Ascending aorta (tissue), 2 donors: ENCODE results near the gene QSOX1. TPM values are rescaled to one million over a fixed set of nuclear protein-coding genes. Genes with fewer than 3 reads are reported as not detected.

Source experiments
- DNase-seq, 2 donors: peaks; one replicate each; pipeline ENCODE4 v3.0.0-alpha.2; 2019; ENCODE audit warnings: low spot score in 2 of 2
- H3K27ac ChIP-seq, 2 donors: fragments of 200-600 bp; sonication (generic); one replicate each; pipeline ENCODE4 v1.5.1; 2016 to 2017; ENCODE audit warnings: mild to moderate bottlenecking in 1 of 2
- H3K27me3 ChIP-seq: fragments of 200-600 bp; sonication (generic); one replicate; pipeline ENCODE4 v1.5.1; 2017
- H3K36me3 ChIP-seq, 2 donors: fragments of 200-600 bp; sonication (generic); one replicate each; pipeline ENCODE4 v1.5.1; 2016
- H3K4me1 ChIP-seq, 2 donors: fragments of 200-600 bp; sonication (generic); one replicate each; pipeline ENCODE4 v1.5.1; 2016 to 2017; ENCODE audit warnings: mild to moderate bottlenecking in 1 of 2
- H3K4me3 ChIP-seq, 2 donors: fragments of 200-600 bp; sonication (generic); one replicate each; pipeline ENCODE4 v1.5.1; 2016 to 2017; ENCODE audit warnings: mild to moderate bottlenecking in 1 of 2
- H3K9me3 ChIP-seq, 2 donors: fragments of 200-600 bp; sonication (generic); one replicate each; pipeline ENCODE4 v1.5.1; 2016
- CTCF ChIP-seq, 3 experiments: fragments of 200-600 bp in 2 of 3; fragments of 450-650 bp in 1 of 3; sonication (generic) in 2 of 3; IDR thresholded peaks; one replicate each; pipeline ENCODE4 v1.5.1; 2016 to 2019; ENCODE audit warnings: antibody characterized with exemption in 3 of 3, mild to moderate bottlenecking in 1 of 3, moderate library complexity in 1 of 3
- intact Hi-C: fragments of 100-400 bp; cut with DNase I; formaldehyde crosslinking; loops from one replicate; pipeline ENCODE4 v1.15.1; 2023
- total RNA-seq: library from RNA; depleted of rRNA; stranded (reverse); fragments of >200 nt; gene quantifications from one replicate; pipeline ENCODE4 v1.1.0, GENCODE V29; 2016

QSOX1 gene
- 200 TPM for total RNA-seq

GRCh38 chr1:180154325-180155181, at the start of gene QSOX1:
Gene QSOX1 (plus strand): TSS chr1:180154869. CDS start chr1:180154908, 39 bp downstream.
- intact Hi-C loops = loop anchor here (2.0 to 10.0 kb wide), 4 partner anchors 200 to 933 kb away; partner anchors contain the start of genes CEP350, IER5, STX6 and TOR1AIP1
- Histone ChIP-seq H3K27ac (peak within 1 kb of the TSS; percentile 82 to 85), H3K9me3 (no peaks in the 10 kb centered on the region), H3K27me3 (no peaks in the 10 kb centered on the region), H3K4me1 (peaks cover 4 to 17% of the 10 kb centered on the region in 2 donors), H3K4me3 (peak within 1 kb of the TSS; percentile 82 to 85), H3K36me3 (no peaks in the 10 kb centered on the region)
- peak in 2 of 3 experiments; percentile 12 to 37 for TF ChIP-seq CTCF (IDR thresholded peaks at IDR 0.05)
- peak; percentile 59 to 93 for DNase-seq

- no peak for DNase-seq
- no peak overlapping the region for H3K4me3 ChIP-seq
- no peak for TF ChIP-seq CTCF (IDR thresholded peaks at IDR 0.05)
- intact Hi-C loops = no loop called here
- H3K27ac ChIP-seq = no peak overlapping the region
- peaks cover 33 to 41% of the 10 kb centered on the region in 2 donors for H3K36me3 ChIP-seq
- H3K4me1 ChIP-seq = no peaks in the 10 kb centered on the region
- H3K9me3 ChIP-seq = no peaks in the 10 kb centered on the region
- H3K27me3 ChIP-seq = no peaks in the 10 kb centered on the region
These were observed 42.6 kb upstream of the QSOX1 start for GRCh38 chr1:180112091-180112490.

GRCh38 chr1:180112984-180113647, 41.6 kb upstream of the QSOX1 start:
- no peak overlapping the region for H3K27ac ChIP-seq

GRCh38 chr1:180114396-180114945, 40.2 kb upstream of the QSOX1 start:
- TF ChIP-seq CTCF (IDR thresholded peaks at IDR 0.05) = no peak
- Histone ChIP-seq H3K27me3 (no peaks in the 10 kb centered on the region), H3K27ac (no peak overlapping the region), H3K4me3 (no peak overlapping the region), H3K36me3 (peaks cover 28 to 30% of the 10 kb centered on the region in 2 donors), H3K9me3 (no peaks in the 10 kb centered on the region), H3K4me1 (no peaks in the 10 kb centered on the region)
- DNase-seq = no peak
- intact Hi-C loops = no loop called here

More at GRCh38 chr1:180112984-180113647, 41.6 kb upstream of the QSOX1 start:
- Histone ChIP-seq H3K4me3 (no peak overlapping the region), H3K27me3 (no peaks in the 10 kb centered on the region), H3K4me1 (no peaks in the 10 kb centered on the region), H3K36me3 (peaks cover 33 to 34% of the 10 kb centered on the region in 2 donors), H3K9me3 (no peaks in the 10 kb centered on the region)
- no peak for DNase-seq
- no peak for TF ChIP-seq CTCF (IDR thresholded peaks at IDR 0.05)
- intact Hi-C loops = no loop called here

- intact Hi-C loops = loop anchor here (5.0 kb wide), 1 partner anchor 60 kb away; no protein-coding TSS in a partner anchor
- H3K4me1 ChIP-seq = no peaks in the 10 kb centered on the region
- H3K36me3 ChIP-seq = peaks cover 5 to 8% of the 10 kb centered on the region in 2 donors
- DNase-seq = no peak
- H3K4me3 ChIP-seq = no peak overlapping the region
- no peaks in the 10 kb centered on the region for H3K9me3 ChIP-seq
- H3K27ac ChIP-seq = no peak overlapping the region
- H3K27me3 ChIP-seq = no peaks in the 10 kb centered on the region
- no peak for TF ChIP-seq CTCF (IDR thresholded peaks at IDR 0.05)
These were observed 37.5 kb upstream of the QSOX1 start for GRCh38 chr1:180116964-180117763.
